HG03103 (cell line): ENCODE data around the gene RASA3.
"Not testable (repeated sequence)": the region's sequence is repeated elsewhere in the genome, so short reads cannot be mapped to it uniquely, and the experiment has no call there.

ENCODE experiments used
- ATAC-seq: cut with Tn5 transposase; IDR thresholded peaks from one replicate; pipeline ENCODE4 v1.9.1; 2021; ENCODE audit warnings: low read depth; ENCODE audit not compliant: unreplicated experiment

The RASA3 gene

DNA sequence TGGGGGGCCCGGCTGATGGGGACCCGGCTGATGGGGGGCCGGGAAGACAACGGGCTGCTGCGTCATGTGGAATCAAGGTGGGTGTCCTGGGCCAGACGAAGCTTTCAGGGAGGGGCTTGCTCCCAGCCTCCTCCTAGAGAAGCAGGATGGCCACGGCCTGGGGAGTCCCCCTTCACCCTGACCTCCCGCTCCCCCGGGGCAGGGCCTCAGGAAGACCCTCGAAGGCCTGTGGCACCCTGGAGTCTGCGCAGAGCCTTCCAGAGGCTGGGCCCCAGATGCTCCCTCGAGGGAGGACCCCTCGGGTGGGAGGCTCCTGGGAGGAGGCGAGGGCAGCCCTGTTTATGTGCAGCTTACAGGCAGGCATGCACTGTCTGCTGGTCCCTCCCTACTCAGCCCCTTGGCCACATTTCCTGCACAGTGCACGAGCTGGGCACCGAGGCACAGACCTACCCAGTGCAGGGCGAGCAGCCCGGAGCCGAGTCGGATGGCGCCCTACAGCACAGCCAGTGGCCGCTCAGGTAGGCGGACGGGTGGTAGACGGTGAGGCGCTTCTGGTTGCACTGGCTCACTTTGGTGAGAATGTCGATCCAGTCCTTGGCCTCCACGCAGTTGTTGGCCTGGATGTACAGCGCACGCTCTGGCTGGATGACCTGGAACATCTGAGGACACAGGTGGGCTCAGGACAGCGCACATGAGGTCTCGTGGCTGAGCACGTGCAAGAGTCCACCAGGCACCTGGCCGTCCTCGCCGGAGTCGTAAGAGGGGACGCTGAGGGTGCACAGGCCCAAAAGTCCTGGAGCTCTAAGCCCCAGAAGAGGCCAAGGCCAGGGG, 136.1 kb downstream of the RASA3 start:
- ATAC-seq: no peak

DNA sequence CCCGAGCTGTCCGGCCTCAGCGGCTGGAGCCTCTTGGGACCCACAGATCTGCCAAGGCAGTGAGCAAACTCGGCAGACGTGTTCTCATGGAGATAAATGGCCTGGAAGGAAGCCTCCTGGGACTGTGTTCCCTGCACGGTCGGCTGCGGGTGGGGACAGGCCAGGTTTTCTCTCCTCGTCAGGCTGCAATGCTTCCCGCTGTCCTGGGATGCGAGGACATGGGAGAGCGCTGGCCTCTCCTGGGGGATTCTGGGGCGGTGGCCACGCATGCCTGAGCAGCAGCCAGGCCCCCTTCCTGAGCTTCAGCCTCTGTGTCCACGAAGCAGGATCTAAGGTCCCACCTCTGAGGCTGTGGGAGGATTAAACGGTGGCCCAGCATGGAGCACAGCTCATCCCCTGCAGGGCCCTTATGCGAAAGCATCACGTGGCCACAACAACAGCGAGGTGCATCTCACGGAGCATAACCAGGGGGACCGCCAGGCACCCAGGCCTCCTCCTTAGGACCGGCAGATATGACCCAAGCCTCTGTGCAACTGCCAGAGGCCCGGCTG, 137.3 kb downstream of the RASA3 start:
- no peak for ATAC-seq

DNA sequence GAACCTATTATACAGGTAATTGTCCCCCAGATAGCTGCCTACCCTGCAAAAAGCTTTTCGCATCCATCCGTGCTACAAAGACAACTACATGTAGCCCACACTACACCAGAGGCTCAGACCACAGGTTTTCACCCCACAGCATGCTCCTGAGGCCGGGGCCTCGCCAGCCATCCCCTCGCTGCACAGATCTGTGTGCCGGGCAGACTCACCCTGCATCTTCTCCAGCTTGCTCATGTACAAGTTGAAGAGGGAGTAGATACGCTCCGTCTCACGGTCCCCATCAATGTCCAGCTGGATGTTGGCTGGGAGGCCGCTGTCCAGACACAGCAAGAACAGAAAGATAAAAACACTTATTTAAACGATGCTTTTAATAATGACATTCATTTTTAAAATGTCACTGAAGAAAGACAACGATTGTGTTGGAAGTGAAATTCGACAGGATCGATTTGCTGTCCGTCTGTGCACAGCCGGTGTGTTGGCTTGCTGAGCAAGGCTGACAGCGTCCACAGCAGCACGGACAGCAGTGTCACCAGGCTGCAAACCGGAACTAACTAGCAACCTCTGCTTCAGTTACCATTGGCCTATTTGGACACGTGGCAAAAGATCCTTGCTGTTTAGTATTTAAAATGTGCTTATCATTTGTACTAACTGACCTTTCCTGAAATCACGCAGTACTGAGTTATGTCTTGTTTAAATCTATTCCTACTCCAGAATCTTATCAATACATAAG, 140.0 kb downstream of the RASA3 start:
- ATAC-seq: no peak

DNA sequence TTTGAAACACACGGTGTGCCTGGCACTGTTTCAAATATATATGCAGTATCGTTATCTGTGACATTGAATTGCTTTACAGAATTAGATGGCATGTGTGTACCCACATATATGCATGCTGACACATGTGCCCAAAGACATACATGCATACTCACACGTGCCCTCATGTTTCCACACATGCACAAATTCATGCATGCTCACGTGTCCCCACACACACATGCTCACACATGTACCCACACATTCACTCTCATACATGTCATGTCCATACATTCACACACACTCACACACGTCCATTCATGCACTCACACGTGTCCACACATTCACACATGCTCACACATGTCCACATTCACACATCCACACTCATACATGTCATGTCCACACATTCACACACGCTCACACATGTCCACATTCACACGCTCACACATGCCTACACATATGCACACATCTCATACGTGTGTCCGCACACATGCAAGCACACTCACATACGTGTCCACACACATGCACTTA, 140.7 kb downstream of the RASA3 start:
- no peak for ATAC-seq

DNA sequence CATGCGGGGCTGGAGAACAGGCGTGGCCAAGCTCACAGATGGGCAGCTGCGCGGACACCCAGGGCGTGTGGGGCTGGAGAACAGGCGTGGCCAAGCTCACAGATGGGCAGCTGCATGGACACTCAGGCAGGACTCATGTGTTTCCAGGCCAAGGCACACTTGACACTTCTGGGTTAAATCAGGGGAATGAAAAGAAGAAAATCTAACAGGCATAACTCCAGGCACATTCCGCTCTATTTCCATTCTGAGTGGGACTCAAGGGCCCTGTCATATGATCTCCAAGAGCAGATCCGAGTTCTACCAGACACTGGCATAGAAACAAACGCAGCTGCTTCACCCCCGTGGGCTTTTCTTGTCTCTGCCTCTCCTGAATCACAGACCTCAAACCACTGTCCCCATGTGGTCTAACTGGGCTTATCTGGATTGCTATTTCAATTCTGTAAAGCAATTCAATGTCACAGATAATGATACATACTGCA, 141.2 kb downstream of the RASA3 start:
- no peak for ATAC-seq

DNA sequence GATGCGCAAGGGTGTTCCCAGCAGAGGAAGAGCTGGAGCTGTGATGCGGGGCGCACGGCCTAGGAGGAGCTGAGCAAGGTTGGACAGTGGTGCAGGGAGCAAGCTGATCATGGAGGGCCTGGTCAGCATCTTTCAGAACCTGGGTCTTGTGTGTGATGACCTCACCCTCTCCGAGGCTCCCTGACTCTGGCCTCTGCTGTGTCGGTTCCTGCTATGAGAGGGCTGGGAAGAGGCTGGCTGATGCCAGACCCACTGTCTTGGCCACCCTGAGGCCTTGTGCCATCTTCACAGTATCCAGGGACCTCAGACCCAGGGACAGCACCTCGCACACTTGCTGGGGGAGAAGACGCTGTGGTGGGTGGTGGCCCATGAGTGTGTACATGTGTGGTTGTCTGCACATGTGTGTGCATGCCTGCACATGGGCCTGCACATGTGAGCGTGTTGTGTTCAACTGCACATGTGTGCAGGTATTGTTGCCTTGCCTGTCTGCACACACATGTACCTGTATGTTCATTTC, 142.0 kb downstream of the RASA3 start:
- ATAC-seq: no peak

DNA sequence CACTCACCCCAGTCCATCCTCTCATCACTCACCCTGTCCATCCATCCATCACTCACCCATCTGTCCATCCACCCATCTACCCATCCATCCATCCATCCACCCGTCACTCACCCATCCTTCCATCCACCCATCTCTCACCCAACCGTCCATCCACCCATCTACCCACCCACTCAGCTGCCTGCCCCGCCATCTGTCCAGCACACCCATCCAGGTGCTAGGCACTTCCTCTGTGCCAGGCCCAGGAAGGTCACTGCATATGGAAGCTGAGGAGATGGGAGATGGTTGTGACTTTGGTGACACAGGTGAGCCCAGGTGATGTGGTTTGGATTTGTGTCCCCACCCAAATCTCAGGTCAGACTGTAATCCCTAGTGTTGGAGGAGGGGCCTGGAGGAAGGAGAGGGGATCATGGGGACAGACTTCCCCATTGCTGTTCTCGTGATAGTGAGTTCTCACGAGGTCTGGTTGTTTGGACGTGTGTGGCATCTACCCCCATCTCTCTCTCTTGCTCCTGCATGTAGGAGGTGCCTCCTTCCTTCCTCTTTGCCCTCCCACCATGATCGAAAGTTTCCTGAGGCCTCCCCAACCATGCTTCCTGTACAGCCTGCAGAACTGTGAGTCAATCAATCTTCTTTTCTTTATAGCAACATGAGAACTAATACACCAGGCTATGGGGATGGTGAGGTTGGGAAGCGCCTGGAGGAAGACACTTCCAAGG, 142.7 kb downstream of the RASA3 start:
- no peak for ATAC-seq

DNA sequence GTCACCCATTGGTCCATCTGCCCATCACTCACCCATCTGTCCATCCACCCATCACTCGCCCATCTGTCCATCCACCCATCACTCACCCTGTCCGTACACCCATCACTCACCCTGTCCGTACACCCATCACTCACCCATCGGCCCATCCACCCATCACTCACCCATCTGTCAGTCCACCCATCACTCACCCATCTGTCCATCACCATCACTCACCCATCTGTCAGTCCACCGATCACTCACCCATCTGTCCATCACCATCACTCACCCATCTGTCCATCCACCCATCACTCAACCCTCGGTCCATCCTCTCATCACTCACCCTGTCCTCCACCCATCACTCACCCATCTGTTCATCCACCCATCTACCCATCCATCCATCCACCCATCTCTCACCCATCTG, 143.6 kb downstream of the RASA3 start:
- ATAC-seq: not testable (repeated sequence)

DNA sequence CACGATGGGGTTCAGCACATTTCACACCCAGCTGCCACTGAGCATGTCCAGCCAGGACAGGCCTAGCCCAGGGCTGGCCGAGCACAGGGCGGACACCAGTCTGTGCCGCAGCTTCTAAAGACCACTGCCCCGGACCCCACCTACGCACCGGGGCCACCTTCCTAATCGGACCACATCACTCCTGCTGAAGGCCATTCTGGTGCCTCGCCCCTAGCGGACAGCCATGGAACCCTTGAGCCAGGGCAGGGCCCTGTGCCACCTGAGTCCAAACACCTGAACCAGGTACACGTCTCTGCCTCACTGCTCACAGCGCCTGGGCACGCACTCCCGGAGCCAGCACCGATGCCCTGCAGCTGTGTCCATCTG, 150.1 kb downstream of the RASA3 start:
- ATAC-seq: no peak

DNA sequence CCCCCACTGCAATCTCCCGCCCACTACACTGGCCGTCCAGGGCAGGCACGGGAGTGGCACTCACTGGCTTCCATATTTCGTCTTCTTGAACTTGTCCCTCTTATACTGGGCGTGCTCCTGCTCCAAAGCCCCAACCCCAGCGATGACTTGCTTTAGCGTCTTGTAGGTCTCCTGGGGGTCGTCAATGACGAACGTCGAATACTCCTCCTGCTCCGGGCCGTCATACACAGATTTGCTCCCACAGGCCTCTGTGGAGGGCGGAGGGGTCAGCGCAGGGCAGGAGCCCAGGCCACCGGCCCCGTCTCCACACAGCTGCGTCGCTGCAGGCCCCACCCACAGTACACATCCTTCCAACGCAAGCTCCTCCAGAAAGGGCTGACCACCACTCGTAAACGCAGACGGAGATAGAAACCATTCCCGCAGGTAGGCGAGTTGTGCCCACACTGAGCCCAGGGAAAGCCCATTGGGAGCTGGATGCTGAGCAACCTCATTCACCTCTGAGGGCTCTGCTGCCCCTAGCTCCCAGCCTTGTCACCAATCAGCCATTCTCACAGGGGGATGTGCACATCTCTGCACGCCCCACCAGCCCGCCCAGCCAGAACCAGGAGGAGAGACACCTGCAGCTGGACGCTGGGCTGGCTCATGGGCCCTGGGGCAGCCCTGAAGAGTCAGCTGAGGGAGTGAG, 150.7 kb downstream of the RASA3 start:
- ATAC-seq: no peak

DNA sequence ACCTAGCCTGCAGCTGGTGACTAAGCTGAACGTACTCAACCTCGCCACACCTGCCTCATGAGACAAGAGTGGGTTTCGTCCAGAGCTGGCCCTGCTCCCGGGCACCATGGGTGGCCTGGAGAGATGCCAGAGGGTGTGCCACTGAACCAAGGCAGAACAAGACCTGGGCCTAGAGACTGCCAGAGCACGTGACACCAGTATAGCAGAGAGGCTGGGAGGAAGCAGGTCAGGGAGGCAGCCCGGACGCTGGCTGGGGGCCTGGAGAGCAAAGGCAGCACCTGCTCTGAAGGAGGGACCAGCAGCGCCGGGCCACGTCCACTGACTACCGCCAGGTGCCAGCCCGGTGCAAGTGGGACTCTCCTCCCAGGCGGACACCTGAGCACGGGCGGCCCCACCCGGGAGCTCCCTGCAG, 151.2 kb downstream of the RASA3 start:
- ATAC-seq: no peak

DNA sequence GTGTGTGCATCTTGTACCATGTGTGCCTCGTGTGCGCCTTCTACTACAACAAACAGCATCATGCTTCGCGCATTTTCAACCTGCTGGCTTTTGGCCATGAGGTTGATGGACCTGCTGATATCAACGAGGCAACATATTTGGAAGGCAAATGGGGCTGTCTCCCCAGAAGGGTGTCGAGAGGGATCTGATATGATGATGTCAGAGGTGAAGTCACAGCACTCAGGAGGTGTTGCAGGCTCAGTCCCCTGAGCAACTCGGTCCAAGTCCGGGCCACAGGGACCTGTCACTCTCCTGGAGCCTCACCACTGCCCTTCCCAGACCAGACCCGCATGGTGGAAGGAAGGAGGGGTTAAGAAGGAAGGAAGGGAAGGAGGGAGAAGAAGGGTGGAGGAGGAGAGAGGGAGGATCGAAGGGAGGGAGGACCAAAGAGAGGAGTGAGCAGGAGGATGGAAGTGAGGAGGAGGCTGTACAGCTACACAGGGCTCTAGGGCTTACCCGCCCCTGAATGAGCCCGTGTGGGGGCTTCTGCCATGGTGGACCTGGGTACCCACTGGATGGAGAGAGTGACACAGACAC, 151.8 kb downstream of the RASA3 start:
- ATAC-seq: no peak

DNA sequence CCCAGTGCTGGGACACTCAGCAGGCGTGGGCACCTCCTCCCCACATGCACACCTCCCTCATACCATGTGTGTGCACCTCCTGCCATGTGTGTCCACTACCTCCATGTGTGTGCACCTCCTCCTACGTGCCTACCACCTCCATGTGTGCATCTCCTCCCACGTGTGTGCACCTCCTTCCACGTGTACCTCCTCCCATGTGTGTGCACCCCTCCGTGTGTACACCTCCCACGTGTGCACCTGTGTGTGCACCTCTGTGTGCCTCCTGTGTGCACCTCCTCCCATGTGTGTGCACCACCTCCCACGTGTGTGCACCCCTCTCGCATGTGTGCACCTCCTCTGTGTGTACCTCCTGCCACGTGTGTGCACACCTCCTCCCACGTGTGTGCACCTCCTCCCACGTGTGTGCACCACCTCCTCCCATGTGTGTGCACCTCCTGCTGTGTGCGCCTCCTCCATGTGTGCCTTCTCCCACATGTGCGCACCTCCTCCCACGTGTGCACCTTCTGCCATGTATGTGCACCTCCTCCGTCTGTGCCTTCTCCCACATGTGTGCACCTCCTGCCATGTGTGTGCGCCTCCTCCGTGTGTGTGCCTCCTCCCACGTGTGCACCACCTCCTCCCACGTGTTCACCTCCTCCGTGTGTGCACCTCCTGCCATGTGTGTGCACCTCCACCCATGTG, 152.5 kb downstream of the RASA3 start:
- no peak for ATAC-seq

DNA sequence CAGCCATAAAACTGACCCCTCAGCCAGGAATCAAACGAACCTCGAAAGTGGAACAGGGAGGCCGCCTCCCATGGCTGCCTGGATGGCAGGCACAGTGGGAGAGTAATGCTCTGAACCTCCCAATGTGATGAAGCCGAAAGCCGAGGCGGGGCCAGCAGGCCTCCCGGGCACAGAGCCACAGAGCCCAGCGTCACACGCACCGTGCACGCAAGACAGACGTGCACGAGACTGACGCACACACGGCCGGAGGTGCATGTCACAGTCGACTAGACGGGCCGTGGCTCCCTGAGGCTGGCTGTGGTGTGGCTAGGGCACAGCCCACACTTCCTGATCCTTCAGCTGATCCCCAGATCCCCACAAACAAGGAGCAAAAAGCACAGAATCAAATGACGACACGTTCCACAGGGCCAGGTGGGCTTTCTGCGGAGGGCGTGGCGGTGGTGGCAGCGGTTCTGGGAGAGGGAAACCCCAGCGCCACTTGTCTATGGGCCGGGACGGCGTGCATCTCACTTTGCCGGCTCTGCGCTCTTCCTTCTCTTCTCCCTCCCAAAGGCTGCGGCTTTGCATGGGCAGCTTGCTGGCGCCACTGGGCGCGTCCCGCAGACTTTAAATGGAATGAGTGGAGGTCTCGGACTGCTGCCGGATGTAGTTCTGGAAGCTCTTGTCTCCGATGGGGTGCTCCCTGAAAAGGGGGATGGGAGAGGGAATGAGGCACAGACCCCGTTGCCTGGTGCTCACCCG, 153.5 kb downstream of the RASA3 start:
- ATAC-seq: no peak

DNA sequence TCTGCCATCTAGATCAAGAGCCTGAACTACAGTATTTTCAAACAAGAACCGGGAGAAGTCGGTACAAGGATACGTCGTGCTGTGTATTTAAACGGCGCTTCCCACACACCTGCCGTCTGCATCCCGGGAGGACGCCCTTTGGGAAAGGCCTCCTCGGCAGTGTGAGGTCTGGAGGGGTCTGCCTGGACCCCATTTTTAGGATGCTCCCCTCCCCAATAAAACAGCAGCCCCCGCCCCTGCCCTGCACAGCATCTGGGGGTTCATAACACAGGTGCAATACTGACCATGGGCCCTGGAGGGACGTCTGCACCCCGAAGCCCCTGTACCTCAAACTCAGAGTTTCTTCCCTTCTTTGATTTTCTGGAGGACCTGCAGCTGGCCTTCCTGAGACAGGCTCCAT, 154.4 kb downstream of the RASA3 start:
- no peak for ATAC-seq

DNA sequence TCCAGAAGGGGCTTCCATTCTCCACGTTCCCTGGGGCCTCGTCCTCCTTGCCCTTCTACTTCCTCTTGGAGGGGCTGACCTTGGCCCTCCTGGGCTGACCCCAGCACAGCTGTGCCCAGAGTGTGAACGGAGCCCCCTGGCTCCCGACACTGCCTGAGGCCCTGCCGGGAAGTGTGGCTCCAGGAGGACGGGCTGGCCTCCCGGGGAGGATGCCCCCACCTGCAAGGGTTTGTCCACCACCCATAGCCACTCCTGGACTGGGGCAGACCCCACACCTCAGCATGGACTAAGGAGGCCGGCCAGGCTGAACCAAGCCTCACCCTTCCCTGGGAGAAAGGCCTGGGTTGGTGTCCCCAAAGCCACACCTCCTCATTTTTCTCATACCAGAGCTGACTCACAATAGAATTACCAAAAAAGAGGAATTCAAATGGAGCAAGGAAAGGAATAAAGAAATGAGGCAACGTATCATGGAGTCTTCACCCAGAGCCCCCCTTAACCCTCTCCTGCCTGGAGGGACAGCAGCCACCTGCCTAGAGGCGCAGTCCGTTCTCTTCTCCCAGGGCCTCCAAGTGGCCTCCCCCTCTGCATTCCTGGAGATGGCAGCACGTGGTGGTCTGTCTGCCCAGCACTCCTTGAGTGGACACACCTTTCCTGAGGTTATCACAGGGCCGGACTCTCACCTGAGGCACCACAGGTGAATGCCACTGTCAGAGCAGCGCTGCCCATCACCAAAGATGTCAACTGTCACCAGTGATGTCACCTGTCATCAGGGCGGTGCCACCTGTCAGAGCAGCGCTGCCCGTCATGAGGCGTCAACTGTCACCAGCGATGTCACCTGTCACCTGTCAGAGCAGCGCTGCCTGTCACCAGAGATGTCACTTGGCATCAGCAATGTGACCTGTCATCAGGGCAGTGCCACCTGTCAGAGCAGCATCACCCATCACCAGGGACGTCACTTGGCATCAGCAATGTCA, 155.4 kb downstream of the RASA3 start:
- ATAC-seq: no peak

DNA sequence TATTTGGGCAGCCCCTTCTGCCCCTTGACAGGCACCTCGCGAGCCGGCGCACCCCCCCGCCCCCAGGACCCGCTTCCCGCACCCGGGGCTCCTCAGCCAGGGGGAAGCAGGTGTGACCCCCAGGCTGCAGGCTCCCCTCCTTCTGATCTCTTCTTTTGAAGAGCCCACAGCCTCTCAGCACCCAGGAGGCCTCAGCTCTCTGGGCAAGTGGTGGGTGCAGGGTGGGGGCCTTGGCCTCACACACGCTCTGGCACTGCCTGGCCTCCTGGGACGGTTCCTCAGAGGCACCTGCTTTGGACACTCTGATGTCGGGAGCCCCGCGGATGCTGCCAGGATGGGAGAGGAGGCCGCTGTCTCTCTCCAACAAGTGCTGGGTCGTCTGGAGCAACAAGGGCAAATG, 157.0 kb downstream of the RASA3 start:
- ATAC-seq: no peak
